Mesendoderm (in vitro differentiated cells): ENCODE data around the gene EPSTI1.
"Not testable (repeated sequence)": the region's sequence is repeated elsewhere in the genome, so short reads cannot be mapped to it uniquely, and the experiment has no call there.

Source experiments
- DNase-seq: peaks from one replicate; pipeline ENCODE4 v3.0.0; 2013
- H2AK5ac ChIP-seq: 2 replicates; pipeline ENCODE4 v1.6.1; 2013; ENCODE audit warnings: low read length, inconsistent platforms
- H2BK120ac ChIP-seq: 2 replicates; pipeline ENCODE4 v1.6.1; 2013; ENCODE audit warnings: low read depth, mild to moderate bottlenecking, low read length, moderate library complexity, mixed read lengths
- H2BK15ac ChIP-seq: replicated peaks from 2 replicates; pipeline ENCODE4 v1.6.1; 2013; ENCODE audit warnings: low read depth, mild to moderate bottlenecking, moderate library complexity
- H2BK5ac ChIP-seq: 2 replicates; pipeline ENCODE4 v1.6.1; 2013; ENCODE audit warnings: low read length, inconsistent platforms
- H3K18ac ChIP-seq: 2 replicates; pipeline ENCODE4 v1.6.1; 2013; ENCODE audit warnings: mild to moderate bottlenecking, low read length, mixed read lengths
- H3K23ac ChIP-seq: one replicate; pipeline ENCODE4 v1.6.1; 2013; ENCODE audit warnings: low read length
- H3K27ac ChIP-seq: 2 replicates; pipeline ENCODE4 v1.5.1; 2013; ENCODE audit warnings: low read depth, mild to moderate bottlenecking, inconsistent platforms, low read length, moderate library complexity
- H3K27me3 ChIP-seq: 2 replicates; pipeline ENCODE4 v1.6.1; 2013; ENCODE audit warnings: low read length, control low read depth, mild to moderate bottlenecking, inconsistent platforms; ENCODE audit not compliant: insufficient read depth, poor library complexity
- H3K36me3 ChIP-seq: 2 replicates; pipeline ENCODE4 v1.6.1; 2013; ENCODE audit warnings: low read length, inconsistent platforms; ENCODE audit not compliant: control insufficient read depth, insufficient read depth
- H3K4ac ChIP-seq: one replicate; pipeline ENCODE4 v1.6.1; 2013; ENCODE audit warnings: low read depth, mild to moderate bottlenecking, low read length, moderate library complexity
- H3K4me1 ChIP-seq: 2 replicates; pipeline ENCODE4 v1.6.1; 2013; ENCODE audit warnings: low read depth, low read length, inconsistent platforms; ENCODE audit not compliant: control insufficient read depth
- H3K4me2 ChIP-seq: 2 replicates; pipeline ENCODE4 v1.6.1; 2013; ENCODE audit warnings: low read length
- H3K4me3 ChIP-seq: 2 replicates; pipeline ENCODE4 v1.5.1; 2013; ENCODE audit warnings: mild to moderate bottlenecking, low read length
- H3K56ac ChIP-seq: one replicate; pipeline ENCODE4 v1.6.1; 2013; ENCODE audit warnings: low read length
- H3K79me1 ChIP-seq: 2 replicates; pipeline ENCODE4 v1.6.1; 2013; ENCODE audit warnings: low read length, inconsistent platforms
- H3K79me2 ChIP-seq: 2 replicates; pipeline ENCODE4 v1.6.1; 2013; ENCODE audit warnings: mild to moderate bottlenecking, low read length; ENCODE audit not compliant: control insufficient read depth, insufficient read depth
- H3K9ac ChIP-seq: 2 replicates; pipeline ENCODE4 v1.6.1; 2013; ENCODE audit warnings: low read length, inconsistent platforms
- H4K5ac ChIP-seq: one replicate; pipeline ENCODE4 v1.6.1; 2013; ENCODE audit warnings: low read length
- H4K8ac ChIP-seq: one replicate; pipeline ENCODE4 v1.6.1; 2013; ENCODE audit warnings: low read depth, mild to moderate bottlenecking, control low read depth, low read length, moderate library complexity
- WGBS: extraction: QIAGEN DNeasy Blood & Tissue Kit; methylation state at CpG from one replicate; pipeline ENCODE4 v1.1.7; 2013; ENCODE audit warnings: low lambda C conversion rate, missing lambda C conversion rate; ENCODE audit not compliant: insufficient coverage; ENCODE audit errors: extremely low coverage; 5-methylcytosine and 5-hydroxymethylcytosine counted together

EPSTI1 gene

DNA sequence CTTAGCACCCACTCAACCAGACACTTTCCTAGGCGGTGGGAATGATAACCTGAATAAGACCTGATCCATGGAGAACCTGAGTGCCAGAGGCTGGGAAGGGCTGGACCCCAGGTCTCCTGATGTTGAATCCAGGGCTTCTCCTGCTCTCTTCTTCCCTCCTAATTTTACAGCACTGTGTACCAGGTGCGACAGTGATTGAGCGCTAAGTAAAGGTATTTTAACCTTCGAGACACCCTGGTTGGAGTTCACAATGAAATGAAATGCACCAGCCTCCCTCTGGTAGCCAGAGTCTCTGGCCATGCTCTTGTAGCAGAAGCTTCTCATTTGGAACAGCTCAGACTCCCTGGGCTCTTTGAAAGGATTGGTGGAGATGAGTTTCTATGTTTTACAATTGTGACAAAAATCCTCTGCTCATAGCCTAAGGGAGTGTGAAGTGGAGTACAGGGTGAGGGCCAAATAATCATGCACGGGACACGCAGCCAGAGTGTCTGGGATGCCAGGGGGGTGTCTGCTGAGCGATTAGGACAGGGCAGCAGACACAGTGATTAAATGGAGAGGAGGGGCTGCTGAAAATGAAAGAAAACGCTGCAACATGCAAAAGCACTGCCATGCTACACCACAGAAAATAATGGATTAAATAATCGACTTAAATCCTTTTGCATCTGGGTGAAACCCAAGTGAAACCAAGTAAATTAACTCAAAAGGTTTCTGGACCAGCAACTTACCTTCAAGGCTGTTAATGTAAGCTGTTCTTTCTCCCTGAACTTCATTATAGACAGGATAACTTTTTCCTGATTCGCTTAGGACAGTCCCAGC, 126.9 kb downstream of the EPSTI1 start:
- Histone ChIP-seq H3K79me2 (no peaks in the 10 kb centered on the region), H3K27me3 (no peaks in the 10 kb centered on the region), H3K4me2 (no peak overlapping the region), H3K4ac (no peak overlapping the region), H3K4me1 (no peaks in the 10 kb centered on the region), H3K9ac (no peak overlapping the region), H3K4me3 (no peak overlapping the region), H3K27ac (no peak overlapping the region), H2BK120ac (no peak overlapping the region), H3K23ac (peak overlapping the region; percentile 30), H2BK5ac (no peak overlapping the region), H3K36me3 (no peaks in the 10 kb centered on the region), H2AK5ac (no peak overlapping the region), H2BK15ac (no peak overlapping the region), H3K18ac (no peak overlapping the region), H4K8ac (no peak overlapping the region), H3K79me1 (no peaks in the 10 kb centered on the region), H4K5ac (no peak overlapping the region), H3K56ac (no peak overlapping the region)
- no CpG with 5 or more reads among the region's 10 CpGs for WGBS
- no peak for DNase-seq

DNA sequence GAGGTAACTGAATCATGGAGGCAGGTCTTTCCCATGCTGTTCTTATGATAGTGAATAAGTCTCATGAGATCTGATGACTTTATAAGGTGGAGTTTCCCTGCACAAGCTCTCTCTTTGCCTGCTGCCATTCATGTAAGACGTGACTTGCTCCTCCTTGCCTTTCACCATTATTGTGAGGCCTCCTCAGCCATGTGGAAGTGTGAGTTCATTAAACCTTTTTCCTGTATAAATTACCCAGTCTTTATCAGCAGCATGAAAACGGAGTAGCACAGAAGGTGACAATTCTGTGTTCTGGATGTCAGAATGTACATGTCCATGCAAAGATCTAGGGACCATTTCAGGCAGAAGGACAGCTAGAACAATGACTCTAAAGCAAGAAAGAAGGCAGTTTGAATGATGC, 129.7 kb downstream of the EPSTI1 start:
- not testable (repeated sequence) for H3K4ac ChIP-seq, H3K79me1 ChIP-seq, H2BK5ac ChIP-seq, H3K4me2 ChIP-seq, H3K56ac ChIP-seq, H4K5ac ChIP-seq, H3K36me3 ChIP-seq, H3K27ac ChIP-seq, H2AK5ac ChIP-seq, H2BK15ac ChIP-seq, H3K18ac ChIP-seq, H3K4me3 ChIP-seq, H3K23ac ChIP-seq, H3K79me2 ChIP-seq, H3K27me3 ChIP-seq, H2BK120ac ChIP-seq, DNase-seq, H4K8ac ChIP-seq, H3K9ac ChIP-seq, H3K4me1 ChIP-seq
- no CpG with 5 or more reads among the region's 2 CpGs for WGBS

DNA sequence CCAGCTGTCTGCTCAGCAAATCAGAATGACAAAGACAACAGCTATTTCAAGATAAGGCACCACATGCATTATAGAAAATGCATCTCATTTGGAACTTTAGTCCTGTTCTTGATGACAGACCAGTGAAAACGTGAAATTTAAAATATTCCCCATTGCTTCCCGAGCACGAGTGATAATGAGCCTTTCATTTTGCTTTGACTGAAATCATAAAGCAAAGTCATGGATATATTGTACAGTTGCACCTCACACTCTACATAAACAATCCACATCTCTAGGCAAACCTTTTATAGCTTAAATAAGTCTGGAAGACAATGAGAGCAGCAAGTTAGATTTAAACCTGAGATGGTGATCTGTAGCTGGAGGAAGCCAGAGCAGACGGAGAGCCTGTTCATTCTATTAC, 131.6 kb downstream of the EPSTI1 start:
- Histone ChIP-seq H3K27me3 (no peaks in the 10 kb centered on the region), H3K79me1 (no peaks in the 10 kb centered on the region), H3K4me2 (no peak overlapping the region), H3K18ac (no peak overlapping the region), H3K36me3 (no peaks in the 10 kb centered on the region), H4K5ac (no peak overlapping the region), H2AK5ac (no peak overlapping the region), H3K79me2 (no peaks in the 10 kb centered on the region), H3K9ac (no peak overlapping the region), H2BK120ac (no peak overlapping the region), H4K8ac (no peak overlapping the region), H3K4ac (no peak overlapping the region), H3K27ac (no peak overlapping the region), H2BK5ac (no peak overlapping the region), H2BK15ac (no peak overlapping the region), H3K56ac (no peak overlapping the region), H3K4me1 (no peaks in the 10 kb centered on the region), H3K23ac (no peak overlapping the region), H3K4me3 (no peak overlapping the region)
- no peak for DNase-seq
- no CpG with 5 or more reads among the region's 4 CpGs for WGBS

DNA sequence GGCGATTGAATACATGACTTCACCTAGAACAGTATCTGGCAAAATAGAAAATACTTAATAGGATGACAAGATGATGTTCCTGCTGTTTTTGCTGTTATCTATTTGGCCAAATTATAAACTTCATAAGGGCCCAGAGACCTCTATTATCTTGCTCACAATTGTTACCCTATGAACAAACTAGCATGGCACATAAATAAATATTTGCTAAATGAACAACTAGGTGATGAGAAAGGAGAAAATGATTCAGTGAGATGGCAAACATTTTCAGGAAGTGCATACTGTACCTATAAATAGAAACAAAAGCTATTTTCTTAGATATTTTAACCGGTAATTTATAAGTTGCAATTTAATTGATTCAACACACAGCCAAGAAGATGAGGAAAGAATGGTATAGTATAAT, 132.3 kb downstream of the EPSTI1 start:
- no peaks in the 10 kb centered on the region for H3K79me1 ChIP-seq
- H3K9ac ChIP-seq: no peak overlapping the region
- H2BK15ac ChIP-seq: no peak overlapping the region
- no peak overlapping the region for H3K56ac ChIP-seq
- H3K4me2 ChIP-seq: no peak overlapping the region
- DNase-seq: no peak
- H3K27ac ChIP-seq: no peak overlapping the region
- H4K5ac ChIP-seq: no peak overlapping the region
- H3K4me1 ChIP-seq: no peaks in the 10 kb centered on the region
- H2BK5ac ChIP-seq: no peak overlapping the region
- no CpG with 5 or more reads among the region's 2 CpGs for WGBS
- no peaks in the 10 kb centered on the region for H3K27me3 ChIP-seq
- H4K8ac ChIP-seq: no peak overlapping the region
- no peaks in the 10 kb centered on the region for H3K36me3 ChIP-seq
- H3K4me3 ChIP-seq: no peak overlapping the region
- no peak overlapping the region for H3K18ac ChIP-seq
- no peak overlapping the region for H2AK5ac ChIP-seq
- H2BK120ac ChIP-seq: no peak overlapping the region
- no peaks in the 10 kb centered on the region for H3K79me2 ChIP-seq
- no peak overlapping the region for H3K4ac ChIP-seq
- no peak overlapping the region for H3K23ac ChIP-seq

DNA sequence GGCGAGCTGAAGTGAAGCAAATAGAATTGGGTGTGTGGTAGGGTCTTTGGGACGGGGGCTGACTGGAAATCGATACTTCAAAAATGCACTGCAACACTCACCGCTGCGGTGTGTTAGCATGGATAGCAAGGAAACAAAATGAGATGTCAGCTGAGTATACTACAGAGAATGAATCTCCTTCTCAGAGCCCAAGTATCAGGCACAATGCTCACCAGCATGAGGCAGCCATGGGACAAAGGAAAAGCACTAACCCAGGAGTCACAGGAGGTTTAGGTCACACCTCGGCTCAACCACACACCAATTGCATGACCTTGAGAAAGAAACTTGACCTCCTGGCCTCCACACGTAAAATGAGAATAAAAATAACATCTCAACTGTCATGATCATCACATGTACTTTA, 136.6 kb downstream of the EPSTI1 start:
- Histone ChIP-seq H3K27ac (no peak overlapping the region), H2AK5ac (no peak overlapping the region), H3K4me1 (no peaks in the 10 kb centered on the region), H3K79me2 (no peaks in the 10 kb centered on the region), H3K36me3 (no peaks in the 10 kb centered on the region), H3K4me3 (no peak overlapping the region), H3K23ac (no peak overlapping the region), H2BK5ac (no peak overlapping the region), H3K18ac (no peak overlapping the region), H3K4ac (no peak overlapping the region), H3K56ac (peak overlapping the region; percentile 53), H3K27me3 (no peaks in the 10 kb centered on the region), H3K9ac (no peak overlapping the region), H3K4me2 (no peak overlapping the region), H4K8ac (no peak overlapping the region), H4K5ac (no peak overlapping the region), H3K79me1 (no peaks in the 10 kb centered on the region), H2BK120ac (no peak overlapping the region), H2BK15ac (no peak overlapping the region)
- DNase-seq: no peak
- WGBS: no CpG with 5 or more reads among the region's 7 CpGs

DNA sequence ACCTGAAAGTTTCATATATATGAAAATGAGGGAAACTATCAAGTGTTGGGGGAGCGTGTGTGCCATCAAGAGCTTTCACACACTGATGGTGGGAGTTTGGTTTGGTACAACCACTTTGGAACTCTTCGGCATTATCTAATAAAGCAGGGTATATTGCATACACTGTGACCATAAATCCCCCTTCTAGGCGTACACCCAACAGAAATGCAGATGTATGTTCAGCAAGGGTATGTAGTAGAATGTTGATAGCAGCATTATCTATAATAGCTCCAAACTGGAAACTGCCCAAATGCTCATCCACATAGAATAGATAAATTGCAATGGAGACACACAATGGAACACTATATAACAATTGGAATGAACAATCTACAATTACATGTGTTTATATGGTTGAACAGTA, 139.9 kb downstream of the EPSTI1 start:
- H3K36me3 ChIP-seq: no peaks in the 10 kb centered on the region
- DNase-seq: no peak
- no peak overlapping the region for H2AK5ac ChIP-seq
- no peak overlapping the region for H3K27ac ChIP-seq
- no peaks in the 10 kb centered on the region for H3K27me3 ChIP-seq
- H3K4me2 ChIP-seq: no peak overlapping the region
- H3K79me1 ChIP-seq: no peaks in the 10 kb centered on the region
- no peak overlapping the region for H2BK120ac ChIP-seq
- H2BK15ac ChIP-seq: no peak overlapping the region
- no peak overlapping the region for H3K4me3 ChIP-seq
- H3K9ac ChIP-seq: no peak overlapping the region
- H3K79me2 ChIP-seq: no peaks in the 10 kb centered on the region
- no peak overlapping the region for H3K23ac ChIP-seq
- no peaks in the 10 kb centered on the region for H3K4me1 ChIP-seq
- no peak overlapping the region for H2BK5ac ChIP-seq
- H4K8ac ChIP-seq: no peak overlapping the region
- no CpG with 5 or more reads among the region's 3 CpGs for WGBS
- H3K18ac ChIP-seq: no peak overlapping the region
- H4K5ac ChIP-seq: no peak overlapping the region
- no peak overlapping the region for H3K4ac ChIP-seq
- no peak overlapping the region for H3K56ac ChIP-seq
